ENCODE measurements around the gene ST7. TPM values are rescaled to one million over a fixed set of nuclear protein-coding genes. Genes with fewer than 3 reads are reported as not detected.

The ST7 gene
- polyA plus RNA-seq, 2 of the 4 experiments (the other 2 are of a cell fraction) = 16.2 to 26.0 TPM

DNA sequence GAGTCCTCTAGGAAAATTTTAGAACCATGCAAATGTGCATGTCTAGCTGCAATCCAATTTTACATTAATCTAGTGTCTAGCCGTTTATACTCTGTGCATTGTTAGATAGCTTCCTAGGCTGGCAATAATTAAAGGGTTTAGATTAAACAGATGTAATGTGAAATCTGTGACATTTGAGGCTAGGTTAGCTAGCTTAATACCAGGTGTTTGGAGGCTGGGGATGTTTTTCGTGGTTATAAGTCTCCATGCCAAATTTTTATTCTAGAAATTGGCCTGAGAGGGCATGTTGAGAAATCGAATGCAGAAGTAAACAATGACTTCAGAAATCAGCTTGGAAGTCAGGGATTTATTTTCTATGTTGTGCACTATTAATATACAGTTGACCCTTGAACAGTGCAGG, 94.2 kb downstream of the ST7 start (continued):
- TF ChIP-seq KDM5A (IDR thresholded peaks at IDR 0.05) = no peak

DNA sequence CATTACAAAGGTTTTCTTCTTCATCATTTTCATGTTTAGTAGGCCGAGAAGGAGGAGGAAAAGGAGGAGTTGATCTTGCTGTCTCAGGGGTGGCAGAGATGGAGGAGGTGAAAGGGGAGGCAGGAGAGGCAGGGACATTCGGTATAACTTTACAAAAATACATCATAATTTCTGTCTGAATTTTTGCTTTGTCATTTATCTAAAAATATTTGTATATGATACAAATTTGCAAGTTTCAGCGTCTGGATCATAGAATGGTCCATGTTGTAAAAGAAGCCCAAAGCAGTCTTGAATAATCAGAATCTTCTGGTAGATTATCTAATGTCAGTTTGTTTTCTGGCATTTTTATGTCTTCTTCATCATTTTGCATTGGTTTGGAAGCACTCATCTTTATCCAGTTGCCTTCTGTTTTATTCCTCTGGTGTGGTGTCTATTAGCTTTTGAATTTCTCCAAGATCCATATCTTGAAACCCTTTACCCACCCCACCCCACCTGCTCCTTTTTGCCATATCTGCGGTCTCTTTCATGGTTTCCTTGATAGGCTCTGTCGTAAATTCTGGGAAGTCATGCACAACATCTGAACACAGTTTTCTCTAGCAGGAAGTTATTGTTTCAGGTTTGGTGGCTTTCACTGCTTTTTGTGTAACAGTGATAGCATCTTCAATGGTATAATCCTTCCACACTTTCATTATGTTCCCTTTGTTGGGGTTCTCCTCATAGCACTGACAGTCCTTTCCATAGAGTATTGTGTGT, 95.0 kb downstream of the ST7 start:
- ChIA-PET CTCF (no interaction called here), POLR2A (no interaction called here)
- H3K4me3 ChIP-seq = no peak overlapping the region
- FAIRE-seq = no peak
- H3K4me2 ChIP-seq = no peak overlapping the region
- WGBS (ENCODE audit: missing lambda C conversion rate) = 93% methylated on average over 5 of the region's 5 CpGs
- ATAC-seq = no peak
- DNase-seq (ENCODE audit: low read depth in 1 of 2, low spot score in 1 of 2) = no peak
- H3K4me1 ChIP-seq = no peaks in the 10 kb centered on the region; the same call in 2 of the 3 replicates
- H3K9me3 ChIP-seq = no peaks in the 10 kb centered on the region
- no peak for TF ChIP-seq SMC3 (IDR thresholded peaks at IDR 0.05)
- no peak for TF ChIP-seq CBX8 (IDR thresholded peaks at IDR 0.05)
- no peak for TF ChIP-seq MYC (IDR thresholded peaks at IDR 0.05; ENCODE audit: borderline replicate concordance, low read length)
- TF ChIP-seq TFCP2L1 (CRISPR knock-in tag; IDR thresholded peaks at IDR 0.05) = no peak
- TF ChIP-seq CHD2 (IDR thresholded peaks at IDR 0.05; ENCODE audit: low read length, partially characterized antibody) = no peak
- TF ChIP-seq, protein P1, sequence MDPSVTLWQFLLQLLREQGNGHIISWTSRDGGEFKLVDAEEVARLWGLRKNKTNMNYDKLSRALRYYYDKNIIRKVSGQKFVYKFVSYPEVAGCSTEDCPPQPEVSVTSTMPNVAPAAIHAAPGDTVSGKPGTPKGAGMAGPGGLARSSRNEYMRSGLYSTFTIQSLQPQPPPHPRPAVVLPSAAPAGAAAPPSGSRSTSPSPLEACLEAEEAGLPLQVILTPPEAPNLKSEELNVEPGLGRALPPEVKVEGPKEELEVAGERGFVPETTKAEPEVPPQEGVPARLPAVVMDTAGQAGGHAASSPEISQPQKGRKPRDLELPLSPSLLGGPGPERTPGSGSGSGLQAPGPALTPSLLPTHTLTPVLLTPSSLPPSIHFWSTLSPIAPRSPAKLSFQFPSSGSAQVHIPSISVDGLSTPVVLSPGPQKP (IDR thresholded peaks at IDR 0.05; ENCODE audit: low read depth, low read length) = no peak
- no peak for TF ChIP-seq SREBF2 (IDR thresholded peaks at IDR 0.05)
- TF ChIP-seq, protein P2, sequence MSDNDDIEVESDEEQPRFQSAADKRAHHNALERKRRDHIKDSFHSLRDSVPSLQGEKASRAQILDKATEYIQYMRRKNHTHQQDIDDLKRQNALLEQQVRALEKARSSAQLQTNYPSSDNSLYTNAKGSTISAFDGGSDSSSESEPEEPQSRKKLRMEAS (IDR thresholded peaks at IDR 0.05) = no peak
- no peak for TF ChIP-seq ZFP36 (IDR thresholded peaks at IDR 0.05; ENCODE audit: borderline replicate concordance, partially characterized antibody)
- no peak for TF ChIP-seq HOXB5 (CRISPR knock-in tag; IDR thresholded peaks at IDR 0.05)
- no peak for TF ChIP-seq FOXS1 (CRISPR knock-in tag; IDR thresholded peaks at IDR 0.05)
- no peak for TF ChIP-seq HEYL (CRISPR knock-in tag; IDR thresholded peaks at IDR 0.05)
- TF ChIP-seq ESRRA (IDR thresholded peaks at IDR 0.05; ENCODE audit: borderline replicate concordance, low read length) = no peak
- no peak for TF ChIP-seq FOSB (CRISPR knock-in tag; IDR thresholded peaks at IDR 0.05)
- no peak for TF ChIP-seq NFE2L2 (conservative IDR thresholded peaks at IDR 0.05; ENCODE audit: low read length)
- TF ChIP-seq, protein P3, sequence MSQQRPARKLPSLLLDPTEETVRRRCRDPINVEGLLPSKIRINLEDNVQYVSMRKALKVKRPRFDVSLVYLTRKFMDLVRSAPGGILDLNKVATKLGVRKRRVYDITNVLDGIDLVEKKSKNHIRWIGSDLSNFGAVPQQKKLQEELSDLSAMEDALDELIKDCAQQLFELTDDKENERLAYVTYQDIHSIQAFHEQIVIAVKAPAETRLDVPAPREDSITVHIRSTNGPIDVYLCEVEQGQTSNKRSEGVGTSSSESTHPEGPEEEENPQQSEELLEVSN (IDR thresholded peaks at IDR 0.05; ENCODE audit: borderline replicate concordance, low read depth) = no peak
- TF ChIP-seq MAFK (IDR thresholded peaks at IDR 0.05; ENCODE audit: partially characterized antibody) = no peak
- no peak for TF ChIP-seq CHD4 (IDR thresholded peaks at IDR 0.05; ENCODE audit: borderline replicate concordance)
- TF ChIP-seq POLR2AphosphoS2 (conservative IDR thresholded peaks at IDR 0.05; ENCODE audit: low read length) = no peak
- TF ChIP-seq, protein P4, sequence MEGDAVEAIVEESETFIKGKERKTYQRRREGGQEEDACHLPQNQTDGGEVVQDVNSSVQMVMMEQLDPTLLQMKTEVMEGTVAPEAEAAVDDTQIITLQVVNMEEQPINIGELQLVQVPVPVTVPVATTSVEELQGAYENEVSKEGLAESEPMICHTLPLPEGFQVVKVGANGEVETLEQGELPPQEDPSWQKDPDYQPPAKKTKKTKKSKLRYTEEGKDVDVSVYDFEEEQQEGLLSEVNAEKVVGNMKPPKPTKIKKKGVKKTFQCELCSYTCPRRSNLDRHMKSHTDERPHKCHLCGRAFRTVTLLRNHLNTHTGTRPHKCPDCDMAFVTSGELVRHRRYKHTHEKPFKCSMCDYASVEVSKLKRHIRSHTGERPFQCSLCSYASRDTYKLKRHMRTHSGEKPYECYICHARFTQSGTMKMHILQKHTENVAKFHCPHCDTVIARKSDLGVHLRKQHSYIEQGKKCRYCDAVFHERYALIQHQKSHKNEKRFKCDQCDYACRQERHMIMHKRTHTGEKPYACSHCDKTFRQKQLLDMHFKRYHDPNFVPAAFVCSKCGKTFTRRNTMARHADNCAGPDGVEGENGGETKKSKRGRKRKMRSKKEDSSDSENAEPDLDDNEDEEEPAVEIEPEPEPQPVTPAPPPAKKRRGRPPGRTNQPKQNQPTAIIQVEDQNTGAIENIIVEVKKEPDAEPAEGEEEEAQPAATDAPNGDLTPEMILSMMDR (IDR thresholded peaks at IDR 0.05) = no peak
- no peak overlapping the region for H3K27ac ChIP-seq

DNA sequence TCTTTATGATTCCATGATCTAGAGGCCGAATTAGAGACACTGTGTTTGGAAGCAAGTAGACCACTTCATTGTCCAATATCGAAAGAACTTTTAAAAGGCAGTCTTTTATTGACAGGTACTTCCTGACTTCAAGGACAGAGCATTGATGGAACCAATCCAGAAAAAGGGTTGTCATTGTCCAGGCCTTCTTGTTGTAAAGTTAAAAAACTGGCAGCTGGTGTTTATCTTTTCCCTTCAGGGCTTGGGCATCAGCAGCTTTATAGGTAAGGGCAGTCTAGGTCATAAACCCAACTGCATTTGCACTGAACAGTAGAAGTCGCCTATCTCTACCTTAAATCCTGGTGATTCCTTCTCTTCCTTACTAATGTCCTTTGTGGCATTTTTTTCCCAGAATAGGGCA, 95.6 kb downstream of the ST7 start:
- no peak overlapping the region for H3K27ac ChIP-seq
- H3K4me1 ChIP-seq = no peaks in the 10 kb centered on the region; the same call in 2 of the 3 replicates
- no peak overlapping the region for H3K4me2 ChIP-seq
- WGBS (ENCODE audit: missing lambda C conversion rate) = 87% methylated on average over 3 of the region's 3 CpGs
- POLR2A ChIA-PET = no interaction called here
- no peak overlapping the region for H3K4me3 ChIP-seq
- DNase-seq (ENCODE audit: low read depth in 1 of 2, low spot score in 1 of 2) = no peak
- CTCF ChIA-PET = interaction anchor here (1.1 kb wide), 1 partner anchor 13 kb away, joined by 3 read pairs; no protein-coding TSS in a partner anchor
- no peaks in the 10 kb centered on the region for H3K9me3 ChIP-seq
- ATAC-seq = no peak
- no peak for FAIRE-seq
- TF ChIP-seq NFE2L2 (conservative IDR thresholded peaks at IDR 0.05; ENCODE audit: low read length) (no peak), RAD21 (conservative IDR thresholded peaks at IDR 0.05 in 1 of 2, IDR thresholded peaks at IDR 0.05 in 1 of 2) (no peak), KDM5A (IDR thresholded peaks at IDR 0.05) (no peak), MAFK (IDR thresholded peaks at IDR 0.05; ENCODE audit: partially characterized antibody) (no peak), KDM1A (IDR thresholded peaks at IDR 0.05; ENCODE audit: low read depth) (no peak), JUNB (IDR thresholded peaks at IDR 0.05) (no peak), RCOR1 (IDR thresholded peaks at IDR 0.05; ENCODE audit: low read depth, low read length) (no peak), CEBPB (IDR thresholded peaks at IDR 0.05) (no peak), ZC3H11A (IDR thresholded peaks at IDR 0.05) (no peak)
- TF ChIP-seq, protein P5, sequence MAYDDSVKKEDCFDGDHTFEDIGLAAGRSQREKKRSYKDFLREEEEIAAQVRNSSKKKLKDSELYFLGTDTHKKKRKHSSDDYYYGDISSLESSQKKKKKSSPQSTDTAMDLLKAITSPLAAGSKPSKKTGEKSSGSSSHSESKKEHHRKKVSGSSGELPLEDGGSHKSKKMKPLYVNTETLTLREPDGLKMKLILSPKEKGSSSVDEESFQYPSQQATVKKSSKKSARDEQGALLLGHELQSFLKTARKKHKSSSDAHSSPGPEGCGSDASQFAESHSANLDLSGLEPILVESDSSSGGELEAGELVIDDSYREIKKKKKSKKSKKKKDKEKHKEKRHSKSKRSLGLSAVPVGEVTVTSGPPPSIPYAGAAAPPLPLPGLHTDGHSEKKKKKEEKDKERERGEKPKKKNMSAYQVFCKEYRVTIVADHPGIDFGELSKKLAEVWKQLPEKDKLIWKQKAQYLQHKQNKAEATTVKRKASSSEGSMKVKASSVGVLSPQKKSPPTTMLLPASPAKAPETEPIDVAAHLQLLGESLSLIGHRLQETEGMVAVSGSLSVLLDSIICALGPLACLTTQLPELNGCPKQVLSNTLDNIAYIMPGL (CRISPR knock-in tag; IDR thresholded peaks at IDR 0.05; ENCODE audit: borderline replicate concordance) = no peak
- TF ChIP-seq, protein P1 (IDR thresholded peaks at IDR 0.05; ENCODE audit: low read depth, low read length) = no peak
- TF ChIP-seq, protein P3 (IDR thresholded peaks at IDR 0.05; ENCODE audit: borderline replicate concordance, low read depth) = no peak
